HG03520 (cell line): ENCODE results near the gene UBE2U.
"Not testable (repeated sequence)": the region's sequence is repeated elsewhere in the genome, so short reads cannot be mapped to it uniquely, and the experiment has no call there.

Experiments used
- ATAC-seq: cut with Tn5 transposase; IDR thresholded peaks from one replicate; pipeline ENCODE4 v1.9.1; 2021; ENCODE audit warnings: mild to moderate bottlenecking, moderate library complexity; ENCODE audit not compliant: unreplicated experiment

UBE2U gene

GRCh38 chr1:64187646-64188045 lies 15.8 kb upstream of the UBE2U start:
- no peak for ATAC-seq

- ATAC-seq, result no peak
Measured at GRCh38 chr1:64192290-64192689, 11.1 kb upstream of the UBE2U start.

GRCh38 chr1:64194168-64195080 lies 9.0 kb upstream of the UBE2U start:
- no peak for ATAC-seq

- ATAC-seq, result no peak
Measured at GRCh38 chr1:64195081-64195395, 8.4 kb upstream of the UBE2U start.

- ATAC-seq, result no peak
Measured at GRCh38 chr1:64196074-64196870, 7.2 kb upstream of the UBE2U start.

GRCh38 chr1:64197076-64197475 lies 6.3 kb upstream of the UBE2U start:
- no peak for ATAC-seq

- no peak for ATAC-seq
Measured at GRCh38 chr1:64199154-64199553, 4.3 kb upstream of the UBE2U start.

- no peak for ATAC-seq
Measured at GRCh38 chr1:64200064-64200463, 3.4 kb upstream of the UBE2U start.

GRCh38 chr1:64209221-64209620 lies 5.8 kb downstream of the UBE2U start:
- ATAC-seq, result no peak

GRCh38 chr1:64212031-64212430 lies 8.6 kb downstream of the UBE2U start:
- no peak for ATAC-seq

- no peak for ATAC-seq
Measured at GRCh38 chr1:64215576-64215975, 12.2 kb downstream of the UBE2U start.

- no peak for ATAC-seq
Measured at GRCh38 chr1:64220241-64220640, 16.8 kb downstream of the UBE2U start.

GRCh38 chr1:64223329-64224151 lies 20.1 kb downstream of the UBE2U start:
- peak; percentile 56 for ATAC-seq

GRCh38 chr1:64224236-64224635 lies 20.8 kb downstream of the UBE2U start:
- not testable (repeated sequence) for ATAC-seq

- ATAC-seq, result no peak
Measured at GRCh38 chr1:64228167-64228957, 24.9 kb downstream of the UBE2U start.

- ATAC-seq, result no peak
Measured at GRCh38 chr1:64229307-64229706, 25.9 kb downstream of the UBE2U start.

- no peak for ATAC-seq
Measured at GRCh38 chr1:64231153-64231552, 27.7 kb downstream of the UBE2U start.

GRCh38 chr1:64231654-64232053 lies 28.2 kb downstream of the UBE2U start:
- no peak for ATAC-seq

- no peak for ATAC-seq
Measured at GRCh38 chr1:64234714-64235113, 31.3 kb downstream of the UBE2U start.

- ATAC-seq, result no peak
Measured at GRCh38 chr1:64235181-64235580, 31.8 kb downstream of the UBE2U start.
